H9 (cell line): ENCODE results near the gene RRAGD. TPM values are rescaled to one million over a fixed set of nuclear protein-coding genes. Genes with fewer than 3 reads are reported as not detected.

Experiments used
- DNase-seq: peaks from one replicate; pipeline ENCODE4 v3.0.0-alpha.2; 2017
- H2AFZ ChIP-seq: one replicate; pipeline ENCODE4 v1.6.1; 2013; ENCODE audit warnings: mild to moderate bottlenecking, low read length, control low read depth, moderate library complexity
- H2AK5ac ChIP-seq: 2 replicates; pipeline ENCODE4 v1.6.1; 2013; ENCODE audit warnings: low read length, control low read depth, mixed read lengths; ENCODE audit not compliant: insufficient read length
- H2BK120ac ChIP-seq: one replicate; pipeline ENCODE4 v1.6.1; 2013; ENCODE audit warnings: low read depth, mild to moderate bottlenecking, low read length, control low read depth, inconsistent platforms; ENCODE audit not compliant: poor library complexity, severe bottlenecking
- H2BK12ac ChIP-seq: 2 replicates; pipeline ENCODE4 v1.6.1; 2013; ENCODE audit warnings: low read length, control low read depth, mixed read lengths, low read depth; ENCODE audit not compliant: insufficient read length
- H2BK15ac ChIP-seq: 2 replicates; pipeline ENCODE4 v1.6.1; 2013; ENCODE audit warnings: low read depth, low read length, control low read depth
- H2BK20ac ChIP-seq: one replicate; pipeline ENCODE4 v1.6.1; 2013; ENCODE audit warnings: low read depth, mild to moderate bottlenecking, low read length, control low read depth, inconsistent platforms; ENCODE audit not compliant: poor library complexity, severe bottlenecking
- H2BK5ac ChIP-seq: 2 replicates; pipeline ENCODE4 v1.6.1; 2013; ENCODE audit warnings: low read length, control low read depth, mixed read lengths; ENCODE audit not compliant: insufficient read length
- H3K14ac ChIP-seq: 2 replicates; pipeline ENCODE4 v1.6.1; 2013; ENCODE audit warnings: low read length, control low read depth; ENCODE audit not compliant: insufficient read depth
- H3K18ac ChIP-seq: 2 replicates; pipeline ENCODE4 v1.6.1; 2013; ENCODE audit warnings: low read depth, mild to moderate bottlenecking, mixed read lengths, low read length, control low read depth; ENCODE audit not compliant: insufficient read length
- H3K23ac ChIP-seq: 2 replicates; pipeline ENCODE4 v1.6.1; 2013; ENCODE audit warnings: low read length, control low read depth, mixed read lengths, low read depth; ENCODE audit not compliant: insufficient read length
- H3K23me2 ChIP-seq: 2 replicates; pipeline ENCODE4 v1.6.1; 2013; ENCODE audit warnings: low read depth, mild to moderate bottlenecking, mixed read lengths, low read length, control low read depth; ENCODE audit not compliant: insufficient read length, poor library complexity, severe bottlenecking
- H3K27ac ChIP-seq: 2 replicates; pipeline ENCODE4 v1.5.1; 2013; ENCODE audit warnings: low read length, control low read depth, mixed read lengths, low read depth; ENCODE audit not compliant: insufficient read length
- H3K27me3 ChIP-seq: 2 replicates; pipeline ENCODE4 v1.6.1; 2013; ENCODE audit warnings: low read length, control low read depth, inconsistent platforms; ENCODE audit not compliant: insufficient read depth
- H3K4ac ChIP-seq: 2 replicates; pipeline ENCODE4 v1.6.1; 2013; ENCODE audit warnings: low read depth, mild to moderate bottlenecking, control low read depth, inconsistent platforms, low read length, moderate library complexity
- H3K4me1 ChIP-seq: 2 replicates; pipeline ENCODE4 v1.6.1; 2013; ENCODE audit warnings: low read length, control low read depth, inconsistent platforms; ENCODE audit not compliant: insufficient read depth
- H3K4me2 ChIP-seq: 2 replicates; pipeline ENCODE4 v1.6.1; 2013; ENCODE audit warnings: low read length, control low read depth, mixed read lengths; ENCODE audit not compliant: insufficient read length, insufficient read depth
- H3K56ac ChIP-seq: 2 replicates; pipeline ENCODE4 v1.6.1; 2013; ENCODE audit warnings: low read depth, mild to moderate bottlenecking, mixed read lengths, low read length, control low read depth; ENCODE audit not compliant: insufficient read length
- H3K79me1 ChIP-seq: 2 replicates; pipeline ENCODE4 v1.6.1; 2013; ENCODE audit warnings: low read depth, mild to moderate bottlenecking, moderate library complexity, low read length, control low read depth, inconsistent platforms; ENCODE audit not compliant: insufficient read depth, poor library complexity, severe bottlenecking
- H3K79me2 ChIP-seq: 2 replicates; pipeline ENCODE4 v1.6.1; 2013; ENCODE audit warnings: low read length, control low read depth, inconsistent platforms; ENCODE audit not compliant: insufficient read depth
- H3K9ac ChIP-seq: 2 replicates; pipeline ENCODE4 v1.6.1; 2013; ENCODE audit warnings: low read length, control low read depth, mixed read lengths; ENCODE audit not compliant: insufficient read length; ENCODE audit errors: extremely low read depth
- H3K9me3 ChIP-seq: one replicate; pipeline ENCODE4 v1.6.1; 2013; ENCODE audit warnings: low read depth, low read length, inconsistent platforms; ENCODE audit not compliant: control insufficient read depth
- H3T11ph ChIP-seq: one replicate; pipeline ENCODE4 v1.6.1; 2013; ENCODE audit warnings: mild to moderate bottlenecking, low read length, control low read depth, inconsistent platforms
- H4K20me1 ChIP-seq: one replicate; pipeline ENCODE4 v1.6.1; 2013; ENCODE audit not compliant: control insufficient read depth, insufficient read length, insufficient read depth
- H4K5ac ChIP-seq: 2 replicates; pipeline ENCODE4 v1.6.1; 2013; ENCODE audit warnings: low read depth, mild to moderate bottlenecking, mixed read lengths, low read length, control low read depth; ENCODE audit not compliant: insufficient read length
- H4K8ac ChIP-seq: replicated peaks from 2 replicates; pipeline ENCODE4 v1.6.1; 2013; ENCODE audit warnings: low read length, control low read depth, mixed read lengths, low read depth; ENCODE audit not compliant: insufficient read length
- H4K91ac ChIP-seq: 2 replicates; pipeline ENCODE4 v1.6.1; 2013; ENCODE audit warnings: low read depth, mild to moderate bottlenecking, moderate library complexity, mixed read lengths, low read length, control low read depth; ENCODE audit not compliant: insufficient read length
- H3K27ac Mint-ChIP-seq, 3 experiments: 2 replicates in 2 of 3; 3 replicates in 1 of 3; pipeline ENCODE4 v1.8.0; 2020 to 2021; ENCODE audit warnings: mixed read lengths in 3 of 3, mild to moderate bottlenecking in 1 of 3, moderate library complexity in 1 of 3
- H3K27me3 Mint-ChIP-seq: 2 replicates; pipeline ENCODE4 v1.8.0; 2021; ENCODE audit warnings: low read depth, mild to moderate bottlenecking, moderate library complexity, mixed read lengths
- H3K36me3 Mint-ChIP-seq, 3 experiments: 2 replicates in 2 of 3; 3 replicates in 1 of 3; pipeline ENCODE4 v1.8.0; 2020 to 2021; ENCODE audit warnings: low read depth in 3 of 3, mixed read lengths in 3 of 3; ENCODE audit not compliant: insufficient read depth in 1 of 3
- H3K4me1 Mint-ChIP-seq, 2 experiments: 2 replicates each; pipeline ENCODE4 v1.8.0; 2020; ENCODE audit warnings: mixed read lengths in 2 of 2
- H3K4me3 Mint-ChIP-seq, 2 experiments: 2 replicates in 1 of 2; 3 replicates in 1 of 2; pipeline ENCODE4 v1.8.0; 2020 to 2021; ENCODE audit warnings: mild to moderate bottlenecking in 2 of 2, mixed read lengths in 2 of 2, moderate library complexity in 1 of 2
- H3K9me3 Mint-ChIP-seq, 2 experiments: 2 replicates in 1 of 2; 3 replicates in 1 of 2; pipeline ENCODE4 v1.8.0; 2020; ENCODE audit warnings: mild to moderate bottlenecking in 2 of 2, mixed read lengths in 2 of 2, moderate library complexity in 1 of 2
- CTCF ChIP-seq: fragments of 200-600 bp; sonication (generic); conservative IDR thresholded peaks from 3 replicates; pipeline ENCODE4 v1.8.0; 2021; ENCODE audit warnings: antibody characterized with exemption, mild to moderate bottlenecking
- WGBS: extraction: QIAGEN DNeasy Blood & Tissue Kit; methylation state at CpG from one replicate; pipeline ENCODE4 v1.1.7; 2013; ENCODE audit warnings: missing lambda C conversion rate, low lambda C conversion rate, mixed read lengths; ENCODE audit not compliant: insufficient read length; ENCODE audit errors: extremely low coverage; 5-methylcytosine and 5-hydroxymethylcytosine counted together
- total RNA-seq: library from RNA; stranded (reverse); gene quantifications from 2 replicates; pipeline ENCODE4 v1.2.1, GENCODE V29; 2021

RRAGD gene
- total RNA-seq, 1 experiment from 2014 or later: 10.6 TPM

- Histone ChIP-seq H3K18ac (no peak overlapping the region), H3K4me2 (peak overlapping the region; percentile 67), H3K14ac (peak overlapping the region; percentile 98; the same call in 1 of the 2 replicates), H2BK15ac (no peak overlapping the region), H2AK5ac (no peak overlapping the region), H3K27me3 (no peaks in the 10 kb centered on the region), H2BK20ac (no peak overlapping the region), H3K4ac (no peak overlapping the region), H3K79me1 (no peaks in the 10 kb centered on the region), H3K23me2 (peaks cover 8% of the 10 kb centered on the region), H3K23ac (no peak overlapping the region), H2AFZ (no peak overlapping the region), H3K79me2 (no peaks in the 10 kb centered on the region), H3K9ac (no peak overlapping the region), H2BK12ac (no peak overlapping the region), H4K91ac (no peak overlapping the region), H2BK120ac (no peak overlapping the region), H4K8ac (no peak overlapping the region), H3K56ac (no peak overlapping the region), H2BK5ac (no peak overlapping the region), H4K20me1 (no peaks in the 10 kb centered on the region), H3K27ac (no peak overlapping the region), H4K5ac (no peak overlapping the region), H3T11ph (no peak overlapping the region), H3K9me3 (no peaks in the 10 kb centered on the region), H3K4me1 (no peaks in the 10 kb centered on the region)
- peak overlapping the region; percentile 77 to 83 for H3K4me3 Mint-ChIP-seq
- H3K4me1 Mint-ChIP-seq: peaks cover 22 to 30% of the 10 kb centered on the region in 2 experiments
- peaks cover 0 to 4% (median 0%) of the 10 kb centered on the region in 3 experiments; a peak in 1 of 7 replicates for H3K36me3 Mint-ChIP-seq
- peak overlapping the region in 1 of 3 experiments; percentile 57; a peak in 1 of 7 replicates for H3K27ac Mint-ChIP-seq
- WGBS: no CpG with 5 or more reads among the region's 27 CpGs
- no peak for TF ChIP-seq CTCF
- peaks cover 13% of the 10 kb centered on the region for H3K27me3 Mint-ChIP-seq
- H3K9me3 Mint-ChIP-seq: no peaks in the 10 kb centered on the region
- DNase-seq: no peak
Measured at GRCh38 chr6:89353118-89353556, 58.9 kb downstream of the RRAGD start.
